Neural progenitor cell (in vitro differentiated cells): ENCODE data around the gene WBP4. TPM values are rescaled to one million over a fixed set of nuclear protein-coding genes. Genes with fewer than 3 reads are reported as not detected.
"Not testable (repeated sequence)": the region's sequence is repeated elsewhere in the genome, so short reads cannot be mapped to it uniquely, and the experiment has no call there.

ENCODE experiments used
- DNase-seq: peaks from one replicate; pipeline ENCODE4 v3.0.0-alpha.2; 2016; ENCODE audit warnings: low spot score
- H2AFZ ChIP-seq: fragments of 200-600 bp; sonication (generic); replicated peaks from 2 replicates; pipeline ENCODE4 v1.6.1; 2016; ENCODE audit warnings: antibody characterized with exemption
- H3F3A ChIP-seq: fragments of 200-600 bp; sonication (generic); 2 replicates; pipeline ENCODE4 v1.6.1; 2016; ENCODE audit warnings: antibody characterized with exemption, low read depth
- H3K27ac ChIP-seq: fragments of 200-600 bp; sonication (generic); 2 replicates; pipeline ENCODE4 v1.5.1; 2016; ENCODE audit warnings: mild to moderate bottlenecking
- H3K27me3 ChIP-seq: fragments of 200-600 bp; sonication (generic); 2 replicates; pipeline ENCODE4 v1.6.1; 2016; ENCODE audit warnings: mild to moderate bottlenecking, moderate library complexity
- H3K36me3 ChIP-seq: fragments of 200-600 bp; sonication (generic); 2 replicates; pipeline ENCODE4 v1.5.1; 2016
- H3K4me1 ChIP-seq: fragments of 200-600 bp; sonication (generic); 2 replicates; pipeline ENCODE4 v1.6.1; 2016; ENCODE audit warnings: mixed run types
- H3K4me2 ChIP-seq: fragments of 200-600 bp; sonication (generic); 2 replicates; pipeline ENCODE4 v1.6.1; 2016
- H3K4me3 ChIP-seq: fragments of 200-600 bp; sonication (generic); 2 replicates; pipeline ENCODE4 v1.5.1; 2016
- H3K79me2 ChIP-seq: fragments of 200-600 bp; sonication (generic); 2 replicates; pipeline ENCODE4 v1.6.1; 2016; ENCODE audit warnings: low read depth
- H3K9ac ChIP-seq: fragments of 200-600 bp; sonication (generic); 2 replicates; pipeline ENCODE4 v1.6.1; 2016
- H3K9me3 ChIP-seq: fragments of 200-600 bp; sonication (generic); 2 replicates; pipeline ENCODE4 v1.5.1; 2016; ENCODE audit warnings: low read depth
- H4K20me1 ChIP-seq: fragments of 200-600 bp; sonication (generic); 2 replicates; pipeline ENCODE4 v1.6.1; 2016; ENCODE audit warnings: low read depth
- H3K27ac Mint-ChIP-seq: 3 replicates; pipeline ENCODE4 v1.8.0; 2021; ENCODE audit warnings: mixed read lengths
- H3K27me3 Mint-ChIP-seq: 2 replicates; pipeline ENCODE4 v1.8.0; 2022; ENCODE audit warnings: low read depth, mild to moderate bottlenecking, inconsistent platforms, moderate library complexity, mixed read lengths; ENCODE audit not compliant: insufficient read depth
- H3K36me3 Mint-ChIP-seq: 3 replicates; pipeline ENCODE4 v1.8.0; 2021; ENCODE audit warnings: mixed read lengths
- H3K4me1 Mint-ChIP-seq: 3 replicates; pipeline ENCODE4 v1.8.0; 2021; ENCODE audit warnings: mixed read lengths
- H3K4me3 Mint-ChIP-seq: 3 replicates; pipeline ENCODE4 v1.8.0; 2021; ENCODE audit warnings: mild to moderate bottlenecking, moderate library complexity, mixed read lengths
- H3K9me3 Mint-ChIP-seq: 3 replicates; pipeline ENCODE4 v1.8.0; 2020; ENCODE audit warnings: mixed read lengths
- CTCF ChIP-seq: fragments of 200-600 bp; sonication (generic); IDR thresholded peaks from 2 replicates; pipeline ENCODE4 v1.5.1; 2017; ENCODE audit warnings: antibody characterized with exemption, mild to moderate bottlenecking
- EZH2 ChIP-seq: fragments of 200-600 bp; sonication (generic); IDR thresholded peaks from 2 replicates; pipeline ENCODE4 v1.6.1; 2017; ENCODE audit warnings: antibody characterized with exemption, mild to moderate bottlenecking, moderate library complexity
- EZH2phosphoT487 ChIP-seq: fragments of 200-600 bp; sonication (generic); IDR thresholded peaks from 2 replicates; pipeline ENCODE4 v1.6.1; 2017; ENCODE audit warnings: antibody characterized with exemption
- total RNA-seq: library from RNA; depleted of rRNA; stranded (reverse); fragments of >200 nt; gene quantifications from 2 replicates; pipeline ENCODE4 v1.2.3, GENCODE V29; 2015; ENCODE audit warnings: low replicate concordance

Gene WBP4
- total RNA-seq, 1 donor from 2014 or later = 12.9 TPM

GRCh38 chr13:41032691-41033376 lies 28.5 kb upstream of the WBP4 start:
- H3K4me3 ChIP-seq = no peak overlapping the region
- H3K79me2 ChIP-seq = no peaks in the 10 kb centered on the region
- no peaks in the 10 kb centered on the region for H3F3A ChIP-seq
- no peak overlapping the region for H2AFZ ChIP-seq
- no peak overlapping the region for H3K4me2 ChIP-seq
- H3K27me3 ChIP-seq = no peaks in the 10 kb centered on the region
- no peaks in the 10 kb centered on the region for H3K36me3 ChIP-seq
- no peak overlapping the region for H3K9ac ChIP-seq
- no peaks in the 10 kb centered on the region for H3K27me3 Mint-ChIP-seq
- H3K4me3 Mint-ChIP-seq = no peak overlapping the region
- no peak for TF ChIP-seq CTCF
- TF ChIP-seq EZH2 = no peak
- TF ChIP-seq EZH2phosphoT487 = no peak
- no peaks in the 10 kb centered on the region for H4K20me1 ChIP-seq
- H3K9me3 ChIP-seq = no peaks in the 10 kb centered on the region
- H3K4me1 Mint-ChIP-seq = no peaks in the 10 kb centered on the region
- no peak overlapping the region for H3K27ac ChIP-seq
- no peaks in the 10 kb centered on the region for H3K4me1 ChIP-seq
- H3K9me3 Mint-ChIP-seq = no peaks in the 10 kb centered on the region
- no peak overlapping the region for H3K27ac Mint-ChIP-seq
- no peaks in the 10 kb centered on the region for H3K36me3 Mint-ChIP-seq
- no peak for DNase-seq

- no peak for DNase-seq
Observed at GRCh38 chr13:41034382-41034781, 26.9 kb upstream of the WBP4 start.

GRCh38 chr13:41034881-41035280 lies 26.4 kb upstream of the WBP4 start:
- Histone ChIP-seq H3K9me3 (no peaks in the 10 kb centered on the region), H3K4me1 (no peaks in the 10 kb centered on the region), H3K27me3 (no peaks in the 10 kb centered on the region), H3K4me3 (no peak overlapping the region), H3K4me2 (no peak overlapping the region), H3K27ac (no peak overlapping the region), H3K79me2 (no peaks in the 10 kb centered on the region), H3K36me3 (no peaks in the 10 kb centered on the region), H3K9ac (no peak overlapping the region), H2AFZ (no peak overlapping the region), H3F3A (no peaks in the 10 kb centered on the region), H4K20me1 (no peaks in the 10 kb centered on the region)
- Mint-ChIP-seq H3K4me1 (no peaks in the 10 kb centered on the region), H3K4me3 (no peak overlapping the region), H3K27ac (no peak overlapping the region), H3K9me3 (no peaks in the 10 kb centered on the region), H3K36me3 (no peaks in the 10 kb centered on the region), H3K27me3 (no peaks in the 10 kb centered on the region)
- TF ChIP-seq EZH2 (no peak), CTCF (no peak), EZH2phosphoT487 (no peak)
- no peak for DNase-seq

More at GRCh38 chr13:41034382-41034781, 26.9 kb upstream of the WBP4 start:
- no peak overlapping the region for H3K9ac ChIP-seq
- no peak overlapping the region for H3K4me3 Mint-ChIP-seq
- no peaks in the 10 kb centered on the region for H3K4me1 Mint-ChIP-seq
- H3K27me3 Mint-ChIP-seq = no peaks in the 10 kb centered on the region
- H3K79me2 ChIP-seq = no peaks in the 10 kb centered on the region
- no peak for TF ChIP-seq CTCF
- no peak overlapping the region for H3K27ac Mint-ChIP-seq
- H3K36me3 Mint-ChIP-seq = no peaks in the 10 kb centered on the region
- no peak overlapping the region for H3K27ac ChIP-seq
- H2AFZ ChIP-seq = no peak overlapping the region
- no peaks in the 10 kb centered on the region for H3K4me1 ChIP-seq
- H3K27me3 ChIP-seq = no peaks in the 10 kb centered on the region
- no peaks in the 10 kb centered on the region for H4K20me1 ChIP-seq
- no peak overlapping the region for H3K4me2 ChIP-seq
- H3K9me3 Mint-ChIP-seq = no peaks in the 10 kb centered on the region
- no peaks in the 10 kb centered on the region for H3F3A ChIP-seq
- no peaks in the 10 kb centered on the region for H3K9me3 ChIP-seq
- no peaks in the 10 kb centered on the region for H3K36me3 ChIP-seq
- no peak overlapping the region for H3K4me3 ChIP-seq

- not testable (repeated sequence) for DNase-seq, H3K27me3 ChIP-seq, H3K27ac ChIP-seq, H3K36me3 Mint-ChIP-seq, H3K4me2 ChIP-seq, H3K36me3 ChIP-seq, H3K9me3 ChIP-seq, H3K4me3 ChIP-seq, H3K4me1 Mint-ChIP-seq, H3K9ac ChIP-seq, H4K20me1 ChIP-seq, H3K4me1 ChIP-seq, H3K79me2 ChIP-seq, H2AFZ ChIP-seq, H3K27ac Mint-ChIP-seq, H3F3A ChIP-seq, H3K4me3 Mint-ChIP-seq, H3K27me3 Mint-ChIP-seq
- peaks cover 13% of the 10 kb centered on the region for H3K9me3 Mint-ChIP-seq
Observed at GRCh38 chr13:41036557-41036956, 24.8 kb upstream of the WBP4 start.
